Panc1 (cell line): ENCODE measurements around the gene RCN2. TPM values are rescaled to one million over a fixed set of nuclear protein-coding genes. Genes with fewer than 3 reads are reported as not detected.

Source experiments
- ATAC-seq: fragments of 200-7000 bp; cut with Tn5 transposase; 2 replicates; pipeline ENCODE4 v1.9.1; 2020; ENCODE audit warnings: mild to moderate bottlenecking, moderate library complexity
- BruUV-seq: library from RNA; stranded (reverse); fragments of 400-500 nt; replicated peaks from 2 replicates; lab custom pipeline; 2021; lab: Mats Ljungman, UMichigan
- CTCF ChIA-PET: fragments of 300-600 bp; sonication (Branson Sonifier 250); formaldehyde crosslinking; loops from one replicate; lab custom pipeline; 2022; ENCODE audit warnings: antibody characterized with exemption; lab: Charles Lee
- POLR2A ChIA-PET: fragments of 300-600 bp; sonication (Branson Sonifier 250); formaldehyde crosslinking; loops from one replicate; lab custom pipeline; 2022; ENCODE audit warnings: antibody characterized with exemption; lab: Charles Lee
- DNase-seq: peaks from one replicate; pipeline ENCODE4 v3.0.0-alpha.2; 2010; ENCODE audit warnings: low read depth, low spot score
- H3K27ac ChIP-seq: 2 replicates; pipeline ENCODE4 v1.5.1; 2011; ENCODE audit warnings: mild to moderate bottlenecking, low read length, inconsistent platforms
- H3K27me3 ChIP-seq: fragments of 200-500 bp; sonication (Bioruptor generic); 2 replicates; pipeline ENCODE4 v1.6.0; 2014; ENCODE audit warnings: low read length, inconsistent platforms; ENCODE audit not compliant: control insufficient read depth, insufficient read depth
- H3K36me3 ChIP-seq: fragments of 200-500 bp; sonication (Bioruptor generic); 2 replicates; pipeline ENCODE4 v1.5.1; 2014; ENCODE audit warnings: inconsistent platforms, mild to moderate bottlenecking, low read length, moderate library complexity; ENCODE audit not compliant: control insufficient read depth, insufficient read depth
- H3K4me1 ChIP-seq: 2 replicates; pipeline ENCODE4 v1.5.1; 2011; ENCODE audit warnings: inconsistent platforms, mild to moderate bottlenecking, low read length, moderate library complexity; ENCODE audit not compliant: control insufficient read depth, insufficient read depth
- H3K4me3 ChIP-seq, 2 experiments: 2 replicates each; pipeline ENCODE4 v1.5.1; 2011 to 2012; ENCODE audit warnings: low read depth in 2 of 2, low read length in 2 of 2, mild to moderate bottlenecking in 2 of 2, inconsistent platforms in 1 of 2, moderate library complexity in 1 of 2
- H3K9me3 ChIP-seq: fragments of 200-500 bp; sonication (Bioruptor generic); 2 replicates; pipeline ENCODE4 v1.5.1; 2014; ENCODE audit warnings: low read depth, mild to moderate bottlenecking, inconsistent platforms, low read length, moderate library complexity; ENCODE audit not compliant: control insufficient read depth, insufficient read depth
- CTCF ChIP-seq: fragments of 450-650 bp; IDR thresholded peaks from 2 replicates; pipeline ENCODE4 v1.5.1; 2017; ENCODE audit warnings: mild to moderate bottlenecking
- POLR2AphosphoS5 ChIP-seq: IDR thresholded peaks from 2 replicates; pipeline ENCODE4 v1.6.1; 2012; ENCODE audit warnings: mild to moderate bottlenecking, low read depth, low read length, moderate library complexity
- SIN3A ChIP-seq: IDR thresholded peaks from 2 replicates; pipeline ENCODE4 v1.6.1; 2012; ENCODE audit warnings: low read depth, mild to moderate bottlenecking, low read length, moderate library complexity, borderline replicate concordance; ENCODE audit not compliant: insufficient read depth
- TCF7L2 ChIP-seq: IDR thresholded peaks from 2 replicates; pipeline ENCODE4 v1.6.1; 2011; ENCODE audit warnings: mild to moderate bottlenecking, low read depth, low read length, inconsistent platforms
- in situ Hi-C: cut with HindIII; loops from 2 replicates; pipeline ENCODE4 v1.10.0; 2016; ENCODE audit warnings: low sequenced_read_pairs, low pct_unique_long_range_greater_than_20kb
- intact Hi-C: fragments of 100-400 bp; cut with micrococcal nuclease; formaldehyde crosslinking; loops from one replicate; pipeline ENCODE4 v1.10.0; 2022; ENCODE audit not compliant: unreplicated experiment
- total RNA-seq: library from RNA; stranded (reverse); gene quantifications from one replicate; pipeline ENCODE4 v1.2.1, GENCODE V29; 2021; ENCODE audit not compliant: unreplicated experiment
- TF ChIP-seq, protein P1 (sequence below), 2 experiments: IDR thresholded peaks; 2 replicates each; pipeline ENCODE4 v1.6.1; 2011 to 2012; ENCODE audit warnings: low read depth in 2 of 2, control low read depth in 1 of 2, low read length in 1 of 2, mild to moderate bottlenecking in 1 of 2, moderate library complexity in 1 of 2; ENCODE audit not compliant: insufficient read depth in 1 of 2

Gene RCN2
- total RNA-seq, 1 experiment from 2014 or later = 60.7 TPM

GRCh38 chr15:76945494-76946093 is 14.0 kb downstream of the RCN2 start:
- peaks cover 17% of the 10 kb centered on the region; the same call in 1 of the 2 replicates for H3K36me3 ChIP-seq
- intact Hi-C loops = no loop called here
- no peak overlapping the region for H3K27ac ChIP-seq
- no TSS peak for BruUV-seq
- DNase-seq (no peak), ATAC-seq (no peak)
- in situ Hi-C loops = no loop called here
- H3K9me3 ChIP-seq = no peaks in the 10 kb centered on the region
- ChIA-PET CTCF (no interaction called here), POLR2A (no interaction called here)
- H3K4me3 ChIP-seq = no peak overlapping the region
- no peaks in the 10 kb centered on the region for H3K4me1 ChIP-seq
- TF ChIP-seq POLR2AphosphoS5 (no peak), SIN3A (no peak), TCF7L2 (no peak), CTCF (no peak)
- TF ChIP-seq, protein P1, sequence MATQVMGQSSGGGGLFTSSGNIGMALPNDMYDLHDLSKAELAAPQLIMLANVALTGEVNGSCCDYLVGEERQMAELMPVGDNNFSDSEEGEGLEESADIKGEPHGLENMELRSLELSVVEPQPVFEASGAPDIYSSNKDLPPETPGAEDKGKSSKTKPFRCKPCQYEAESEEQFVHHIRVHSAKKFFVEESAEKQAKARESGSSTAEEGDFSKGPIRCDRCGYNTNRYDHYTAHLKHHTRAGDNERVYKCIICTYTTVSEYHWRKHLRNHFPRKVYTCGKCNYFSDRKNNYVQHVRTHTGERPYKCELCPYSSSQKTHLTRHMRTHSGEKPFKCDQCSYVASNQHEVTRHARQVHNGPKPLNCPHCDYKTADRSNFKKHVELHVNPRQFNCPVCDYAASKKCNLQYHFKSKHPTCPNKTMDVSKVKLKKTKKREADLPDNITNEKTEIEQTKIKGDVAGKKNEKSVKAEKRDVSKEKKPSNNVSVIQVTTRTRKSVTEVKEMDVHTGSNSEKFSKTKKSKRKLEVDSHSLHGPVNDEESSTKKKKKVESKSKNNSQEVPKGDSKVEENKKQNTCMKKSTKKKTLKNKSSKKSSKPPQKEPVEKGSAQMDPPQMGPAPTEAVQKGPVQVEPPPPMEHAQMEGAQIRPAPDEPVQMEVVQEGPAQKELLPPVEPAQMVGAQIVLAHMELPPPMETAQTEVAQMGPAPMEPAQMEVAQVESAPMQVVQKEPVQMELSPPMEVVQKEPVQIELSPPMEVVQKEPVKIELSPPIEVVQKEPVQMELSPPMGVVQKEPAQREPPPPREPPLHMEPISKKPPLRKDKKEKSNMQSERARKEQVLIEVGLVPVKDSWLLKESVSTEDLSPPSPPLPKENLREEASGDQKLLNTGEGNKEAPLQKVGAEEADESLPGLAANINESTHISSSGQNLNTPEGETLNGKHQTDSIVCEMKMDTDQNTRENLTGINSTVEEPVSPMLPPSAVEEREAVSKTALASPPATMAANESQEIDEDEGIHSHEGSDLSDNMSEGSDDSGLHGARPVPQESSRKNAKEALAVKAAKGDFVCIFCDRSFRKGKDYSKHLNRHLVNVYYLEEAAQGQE (IDR thresholded peaks at IDR 0.05; ENCODE audit: insufficient read depth in 1 of 2, low read depth in 2 of 2, low read length in 1 of 2) = no peak
- H3K27me3 ChIP-seq = no peaks in the 10 kb centered on the region

GRCh38 chr15:76947454-76947853 is 15.9 kb downstream of the RCN2 start:
- ChIA-PET CTCF (no interaction called here), POLR2A (no interaction called here)
- ATAC-seq = no peak
- in situ Hi-C loops (no loop called here), intact Hi-C loops (no loop called here)
- H3K27ac ChIP-seq = no peak overlapping the region
- peaks cover 17% of the 10 kb centered on the region; the same call in 1 of the 2 replicates for H3K36me3 ChIP-seq
- no TSS peak for BruUV-seq
- no peaks in the 10 kb centered on the region for H3K27me3 ChIP-seq
- H3K4me1 ChIP-seq = no peaks in the 10 kb centered on the region
- no peak for DNase-seq
- TF ChIP-seq CTCF (no peak), POLR2AphosphoS5 (no peak), TCF7L2 (no peak), SIN3A (no peak)
- TF ChIP-seq, protein P1 (IDR thresholded peaks at IDR 0.05; ENCODE audit: insufficient read depth in 1 of 2, low read depth in 2 of 2, low read length in 1 of 2) = no peak
- H3K9me3 ChIP-seq = no peaks in the 10 kb centered on the region
- H3K4me3 ChIP-seq = no peak overlapping the region
